GM13977 (cell line): ENCODE measurements around the gene NR5A1.

Source experiments
- DNase-seq: peaks from one replicate; pipeline ENCODE4 v3.0.0; 2012; ENCODE audit warnings: low spot score
- CTCF ChIP-seq: IDR thresholded peaks from 2 replicates; pipeline ENCODE4 v1.5.1; 2012; ENCODE audit warnings: mild to moderate bottlenecking, control low read depth; ENCODE audit not compliant: insufficient read depth; ENCODE audit errors: extremely low read depth, missing control alignments
- in situ Hi-C: fragments of 300-500 bp; cut with MboI; formaldehyde crosslinking; loops from one replicate; pipeline ENCODE4 v1.12.0; 2022; ENCODE audit warnings: low sequenced_read_pairs, low pct_unique_long_range_greater_than_20kb, mixed read lengths, inconsistent platforms; ENCODE audit not compliant: unreplicated experiment

Gene NR5A1

DNA sequence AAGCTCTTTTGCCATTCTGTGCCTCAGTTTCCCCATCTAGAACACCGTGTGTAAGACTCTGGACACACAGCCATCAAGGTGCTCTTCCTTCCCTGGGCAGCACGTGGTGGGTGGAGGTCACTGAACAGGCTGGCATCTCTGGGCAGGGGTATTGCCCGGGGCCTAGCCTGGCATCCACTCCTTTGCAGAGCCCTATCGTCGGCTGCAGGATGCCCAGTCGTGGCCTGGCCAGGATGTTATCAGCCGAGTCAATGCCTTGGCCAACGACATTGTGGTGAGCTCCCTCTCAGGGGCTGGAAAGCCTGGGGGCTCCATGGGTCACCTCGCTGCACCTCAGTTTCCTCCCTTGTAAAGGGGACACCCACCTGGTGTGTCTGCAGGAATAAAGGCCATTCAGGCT, 52.9 kb downstream of the NR5A1 start:
- DNase-seq = no peak
- in situ Hi-C loops = no loop called here
- no peak for TF ChIP-seq CTCF

- in situ Hi-C loops = no loop called here
- no peak for TF ChIP-seq CTCF
- no peak for DNase-seq
These were observed 53.5 kb downstream of the NR5A1 start for GRCh38 chr9:124453586-124454191.

- in situ Hi-C loops = no loop called here
- no peak for TF ChIP-seq CTCF
- no peak for DNase-seq
These were observed 54.2 kb downstream of the NR5A1 start for GRCh38 chr9:124452841-124453585.

DNA sequence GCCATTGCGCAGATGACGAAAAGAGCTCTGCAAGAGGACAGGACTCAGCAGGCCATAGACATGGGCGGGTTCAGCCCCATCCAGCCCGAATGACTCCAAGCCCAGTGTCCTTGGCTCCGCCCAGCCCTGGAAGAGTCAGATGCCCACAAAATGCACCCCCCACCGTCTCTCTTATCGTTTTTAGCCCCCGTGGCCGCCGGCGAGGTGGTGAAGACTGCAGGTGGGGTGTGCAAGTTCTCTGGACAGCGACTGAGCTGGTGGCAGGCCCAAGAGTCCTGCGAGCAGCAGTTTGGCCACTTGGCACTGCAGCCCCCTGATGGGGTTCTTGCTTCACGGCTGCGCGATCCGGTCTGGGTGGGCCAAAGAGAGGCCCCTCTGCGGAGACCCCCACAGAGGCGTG, 54.9 kb downstream of the NR5A1 start:
- DNase-seq = no peak
- in situ Hi-C loops = no loop called here
- no peak for TF ChIP-seq CTCF

GRCh38 chr9:124450931-124451661, 56.1 kb downstream of the NR5A1 start:
- in situ Hi-C loops = no loop called here
- no peak for DNase-seq
- TF ChIP-seq CTCF = no peak

DNA sequence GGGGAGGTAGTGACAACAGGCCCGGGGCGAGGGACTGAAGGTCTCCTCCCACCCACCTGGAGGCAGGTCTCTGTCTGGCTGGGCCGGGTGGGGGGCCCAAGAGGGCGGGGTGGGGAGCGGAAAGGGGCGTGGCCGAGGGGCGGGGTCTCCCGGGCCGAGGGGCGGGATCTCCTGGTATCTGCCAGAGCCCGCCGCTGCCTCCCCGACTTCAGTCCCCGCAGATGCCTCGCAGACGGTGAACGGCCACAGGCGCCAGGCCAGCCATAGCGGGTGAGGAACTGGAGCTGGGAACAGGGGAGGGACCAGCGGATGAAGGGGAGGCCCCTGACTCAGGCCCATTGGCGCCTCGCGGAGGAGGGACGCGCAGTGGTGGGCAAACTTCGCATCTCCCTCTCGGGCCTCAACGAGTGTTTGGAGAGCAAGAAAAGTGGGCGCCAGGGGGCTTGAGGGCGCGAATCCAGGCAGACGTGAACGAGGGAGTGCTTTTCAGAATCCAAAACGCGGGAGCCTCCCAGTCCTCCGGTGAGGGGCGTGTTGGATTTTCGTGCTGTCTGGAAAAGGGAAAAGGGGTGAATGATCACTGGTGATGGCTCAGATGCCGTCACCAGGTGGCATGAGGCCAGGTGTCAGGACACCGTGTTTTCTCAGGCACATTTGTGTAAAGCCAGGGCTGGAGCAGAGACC, 56.8 kb downstream of the NR5A1 start, which contains the start of gene ADGRD2:
Gene ADGRD2, plus strand, starts transcription at position 211 of the 684 bp plus-strand sequence. CDS start 1,216 bp downstream, outside the sequence.
- no peak for TF ChIP-seq CTCF
- in situ Hi-C loops = no loop called here
- peak; percentile 51 for DNase-seq
